Spinal cord (tissue), 10 donors: ENCODE data around the gene GRIK2. TPM values are rescaled to one million over a fixed set of nuclear protein-coding genes. Genes with fewer than 3 reads are reported as not detected.
A peak's percentile ranks its signal among the peaks of the same experiment; 100 is the strongest.

ENCODE experiments used
- DNase-seq, 6 donors: peaks; one replicate each; pipeline versions ENCODE4 v3.0.0 to v3.0.0-alpha.2; 2013 to 2015; ENCODE audit warnings: low spot score in 6 of 6, low read depth in 4 of 6
- H3K27ac ChIP-seq: one replicate; pipeline ENCODE4 v1.5.1; 2013; ENCODE audit warnings: low read depth, low read length, control low read depth
- H3K27me3 ChIP-seq: one replicate; pipeline ENCODE4 v1.6.1; 2013; ENCODE audit warnings: low read length; ENCODE audit not compliant: control insufficient read depth, insufficient read depth
- H3K36me3 ChIP-seq: one replicate; pipeline ENCODE4 v1.6.1; 2013; ENCODE audit warnings: low read length; ENCODE audit not compliant: control insufficient read depth, insufficient read depth
- H3K4me1 ChIP-seq: one replicate; pipeline ENCODE4 v1.6.1; 2013; ENCODE audit warnings: low read length; ENCODE audit not compliant: control insufficient read depth, insufficient read depth
- H3K4me3 ChIP-seq: one replicate; pipeline ENCODE4 v1.5.1; 2013; ENCODE audit warnings: low read depth, low read length, control low read depth
- H3K9me3 ChIP-seq: one replicate; pipeline ENCODE4 v1.6.1; 2013; ENCODE audit warnings: low read length; ENCODE audit not compliant: control insufficient read depth, insufficient read depth
- WGBS: methylation state at CpG from one replicate; pipeline ENCODE4 v1.1.5; 2013; ENCODE audit warnings: missing lambda C conversion rate; ENCODE audit not compliant: insufficient coverage; 5-methylcytosine and 5-hydroxymethylcytosine counted together
- polyA plus RNA-seq, 2 donors: library from polyadenylated mRNA; unstranded; fragments of 120-200 nt; gene quantifications; one replicate each; pipeline ENCODE4 v1.2.1, GENCODE V29; 2013; ENCODE audit not compliant: insufficient read length in 2 of 2
- total RNA-seq, 2 donors: library from RNA; depleted of rRNA in 1 of 2; stranded (reverse); fragments of 120-200 nt in 1 of 2; fragments of >200 nt in 1 of 2; gene quantifications; one replicate each; pipeline versions ENCODE4 v1.2.3 to v1.2.4, GENCODE V29; 2013 to 2014
- donor health status: healthy.

GRIK2 gene
- total and polyA plus RNA-seq, 4 donors, result 25.3 to 92.4 (median 54.7) TPM

DNA sequence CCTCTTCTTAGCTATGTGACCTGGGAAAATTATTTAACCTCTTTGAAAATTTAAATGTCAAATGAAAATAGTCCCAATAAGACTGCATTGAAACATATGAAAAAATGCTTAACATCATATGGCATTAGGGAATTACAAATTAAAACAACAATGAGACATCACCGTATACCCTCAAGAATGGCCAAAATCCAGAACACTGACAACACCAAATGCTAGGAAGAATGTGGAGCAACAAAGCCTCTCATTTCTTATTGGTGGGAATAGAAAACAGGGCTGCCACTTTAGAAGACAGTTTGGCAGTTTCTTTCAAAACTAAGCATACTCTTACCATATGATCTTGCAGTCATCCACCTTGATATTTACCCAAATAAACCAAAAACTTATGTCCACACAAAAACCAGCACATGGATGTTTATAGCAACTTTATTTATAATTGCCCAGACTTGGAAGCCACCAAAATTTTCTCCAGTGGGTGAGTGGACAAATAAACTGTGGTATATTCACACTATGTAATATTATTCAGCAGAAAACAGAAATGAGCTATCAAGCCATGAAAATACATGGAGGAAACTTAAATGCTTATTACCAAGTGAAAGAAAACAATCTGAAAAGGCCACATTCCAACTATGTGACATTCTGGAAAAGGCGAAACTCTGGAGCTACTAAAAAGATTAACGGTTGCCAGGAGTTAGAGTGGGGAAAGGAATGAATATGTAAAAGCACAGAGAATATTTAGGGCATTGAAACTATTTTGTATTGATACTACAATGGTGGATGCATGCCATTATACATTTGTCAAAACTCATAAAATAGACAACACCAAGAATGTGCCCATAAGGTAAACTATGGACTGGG, 459.9 kb downstream of the GRIK2 start:
- Histone ChIP-seq H3K36me3 (no peaks in the 10 kb centered on the region), H3K9me3 (no peaks in the 10 kb centered on the region), H3K27me3 (no peaks in the 10 kb centered on the region), H3K4me1 (no peaks in the 10 kb centered on the region), H3K4me3 (no peak overlapping the region), H3K27ac (no peak overlapping the region)
- DNase-seq, result peak in 1 of 6 donors; percentile 57
- no CpG with 5 or more reads among the region's 3 CpGs for WGBS

DNA sequence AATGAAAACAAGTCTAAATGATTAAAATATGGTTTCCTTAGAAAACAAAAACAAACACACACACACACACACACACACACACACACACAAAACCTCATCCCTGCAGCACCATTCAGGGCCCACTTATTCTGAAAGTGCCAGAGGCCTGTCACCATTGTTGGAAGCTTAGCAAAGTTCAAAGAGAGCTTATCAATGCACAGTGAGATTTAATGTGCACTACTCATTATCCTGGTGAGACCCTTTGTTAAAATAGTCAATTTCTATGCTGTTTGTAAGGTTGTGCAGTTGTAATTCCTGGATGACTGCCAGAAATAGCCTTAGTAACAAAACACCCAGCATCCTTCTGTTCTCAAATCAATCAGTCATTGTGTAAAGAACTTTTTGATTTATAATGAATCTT, 482.9 kb downstream of the GRIK2 start:
- Histone ChIP-seq H3K27ac (no peak overlapping the region), H3K9me3 (no peaks in the 10 kb centered on the region), H3K4me3 (no peak overlapping the region), H3K4me1 (no peaks in the 10 kb centered on the region), H3K36me3 (no peaks in the 10 kb centered on the region), H3K27me3 (no peaks in the 10 kb centered on the region)
- DNase-seq, result peak in 5 of 6 donors; percentile 5 to 82 (median 28)

DNA sequence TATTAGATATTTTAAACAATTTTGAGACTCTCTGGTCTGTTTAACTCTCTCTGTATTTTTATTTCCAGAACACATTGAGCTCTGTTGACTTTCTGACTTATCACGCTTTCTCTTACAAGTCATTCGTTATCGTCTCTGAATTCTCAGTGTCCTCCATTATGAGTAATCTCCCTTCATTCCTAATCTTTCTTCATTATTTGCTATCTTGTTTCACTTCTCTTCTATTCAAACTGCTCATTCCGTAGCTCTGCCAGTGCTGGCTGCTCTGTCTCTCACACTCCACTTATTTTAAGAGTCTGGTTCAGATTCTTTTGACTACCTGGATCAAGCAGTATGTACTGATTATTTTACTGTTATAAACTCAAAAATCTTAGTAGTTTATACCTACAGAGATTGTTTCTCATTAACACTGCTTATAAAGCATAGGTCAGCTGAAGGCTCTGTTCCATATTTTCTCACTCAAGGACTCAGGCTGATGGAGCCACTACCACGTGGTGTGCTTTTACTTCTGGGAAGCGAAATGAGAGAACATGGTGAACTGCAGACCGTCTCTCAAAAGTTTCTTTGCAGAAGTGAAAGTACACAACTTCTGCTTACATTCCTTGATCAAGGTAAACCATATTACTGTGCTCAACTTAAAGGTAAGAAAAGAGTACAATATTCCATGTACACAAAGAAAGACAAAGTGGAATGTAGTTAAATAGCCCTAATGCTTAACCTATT, 485.2 kb downstream of the GRIK2 start:
- H3K4me1 ChIP-seq, result no peaks in the 10 kb centered on the region
- H3K4me3 ChIP-seq, result no peak overlapping the region
- no peaks in the 10 kb centered on the region for H3K36me3 ChIP-seq
- no peaks in the 10 kb centered on the region for H3K27me3 ChIP-seq
- no peaks in the 10 kb centered on the region for H3K9me3 ChIP-seq
- H3K27ac ChIP-seq, result no peak overlapping the region
- no peak for DNase-seq
- 79% methylated on average over 4 of the region's 7 CpGs for WGBS

DNA sequence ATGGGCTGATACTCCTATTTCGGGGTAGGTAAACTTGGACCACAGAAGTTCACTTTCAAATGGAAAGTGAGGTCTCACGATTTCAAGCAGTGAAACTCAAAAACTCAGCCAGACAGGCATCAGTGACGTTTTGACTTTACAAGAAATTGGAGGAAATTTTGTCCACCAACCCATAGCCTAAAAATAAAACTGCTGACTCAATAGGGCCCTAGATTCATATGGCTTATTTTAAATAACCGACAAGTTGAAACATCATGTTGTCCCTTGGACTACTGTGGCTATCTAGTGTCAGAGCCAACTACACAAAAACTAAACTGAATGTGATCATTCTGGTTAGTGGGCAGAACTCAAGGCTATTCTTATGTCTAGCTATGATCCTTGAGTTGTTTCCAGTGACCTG, 486.3 kb downstream of the GRIK2 start:
- no peak for DNase-seq
- Histone ChIP-seq H3K4me3 (no peak overlapping the region), H3K4me1 (no peaks in the 10 kb centered on the region), H3K36me3 (no peaks in the 10 kb centered on the region), H3K27ac (no peak overlapping the region), H3K9me3 (no peaks in the 10 kb centered on the region), H3K27me3 (no peaks in the 10 kb centered on the region)
- 100% methylated on average over 2 of the region's 4 CpGs for WGBS

DNA sequence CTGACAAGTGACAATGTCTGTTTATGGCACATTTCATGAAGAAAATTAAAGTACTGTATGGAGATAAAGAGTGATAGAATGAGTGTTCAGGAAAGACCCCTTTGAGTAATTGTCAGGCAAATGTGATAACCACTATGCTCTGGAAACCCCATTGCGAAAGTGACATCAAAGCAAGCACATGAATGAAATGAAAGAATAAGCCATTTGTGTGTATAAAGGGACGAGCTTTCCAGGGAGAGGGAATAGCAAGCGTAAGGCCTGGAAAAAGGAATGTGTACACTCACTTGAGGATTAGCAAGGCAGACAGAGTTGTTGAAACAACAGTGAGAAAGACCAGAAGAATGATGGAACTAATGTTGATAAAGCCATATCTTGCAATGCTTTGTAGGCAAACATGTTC, 490.0 kb downstream of the GRIK2 start:
- no peaks in the 10 kb centered on the region for H3K36me3 ChIP-seq
- no peaks in the 10 kb centered on the region for H3K4me1 ChIP-seq
- no peaks in the 10 kb centered on the region for H3K9me3 ChIP-seq
- no peak overlapping the region for H3K27ac ChIP-seq
- H3K27me3 ChIP-seq, result no peaks in the 10 kb centered on the region
- no peak for DNase-seq
- WGBS, result 52% methylated on average over 3 of the region's 3 CpGs
- no peak overlapping the region for H3K4me3 ChIP-seq

DNA sequence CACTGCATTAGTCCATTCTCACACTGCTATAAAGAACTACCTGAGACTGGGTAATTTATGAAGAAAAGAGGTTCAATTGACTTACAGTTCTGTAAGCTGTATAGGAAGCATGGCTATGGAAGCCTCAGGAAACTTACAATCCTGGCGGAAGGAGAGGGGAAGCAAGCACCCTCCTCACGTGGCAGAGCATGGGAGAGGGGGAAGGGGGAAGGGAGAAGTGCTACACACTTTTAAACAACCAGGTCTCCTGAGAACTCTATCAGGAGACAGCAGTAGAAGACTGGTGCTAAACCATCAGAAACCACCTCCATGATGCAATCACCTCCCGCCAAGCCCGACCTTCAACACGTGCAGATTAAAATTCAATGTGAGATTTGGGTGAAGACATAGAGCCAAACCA, 494.0 kb downstream of the GRIK2 start:
- WGBS, result no CpG with 5 or more reads among the region's 5 CpGs
- Histone ChIP-seq H3K4me1 (no peaks in the 10 kb centered on the region), H3K36me3 (no peaks in the 10 kb centered on the region), H3K9me3 (no peaks in the 10 kb centered on the region), H3K27me3 (no peaks in the 10 kb centered on the region), H3K27ac (no peak overlapping the region), H3K4me3 (no peak overlapping the region)
- no peak for DNase-seq

DNA sequence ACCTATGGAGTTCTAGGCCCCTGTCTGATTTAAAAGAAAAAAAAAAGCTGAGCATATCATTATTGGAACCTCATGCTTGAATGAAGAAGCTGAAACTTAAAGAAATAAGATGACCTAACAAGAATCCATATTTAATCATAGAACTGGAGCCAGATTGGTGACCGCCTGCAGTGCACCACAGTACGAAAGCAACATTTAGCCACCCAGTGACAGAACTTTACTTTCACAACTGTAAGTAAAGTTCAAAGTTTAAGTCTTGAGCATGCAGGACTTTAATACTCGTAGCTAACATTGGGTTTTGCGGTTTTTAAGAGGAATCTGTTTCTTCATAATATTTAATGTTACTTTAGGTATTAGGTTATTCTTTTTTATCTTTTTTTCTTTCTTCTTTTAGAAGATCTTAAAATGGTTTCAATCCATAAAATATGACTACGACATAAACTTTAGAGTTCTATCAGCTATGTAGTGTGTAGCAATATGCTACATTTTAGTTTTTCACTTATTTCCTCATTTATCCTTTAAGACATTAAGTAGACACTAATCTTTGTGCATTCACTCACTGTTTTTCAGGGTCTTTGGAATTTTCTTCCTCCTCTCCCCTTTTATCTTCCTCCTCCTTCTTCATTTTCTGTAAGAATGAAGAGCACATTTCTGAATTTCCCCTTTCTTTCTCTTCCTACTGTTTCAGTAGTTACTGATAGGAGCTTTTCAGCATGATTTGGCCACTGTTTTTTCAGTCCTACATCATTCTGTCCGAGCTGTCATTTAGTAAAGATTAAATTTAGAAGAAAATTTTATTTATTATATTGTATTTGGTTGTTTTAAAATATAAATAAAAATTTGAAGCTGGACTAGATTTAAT, 514.1 kb downstream of the GRIK2 start:
- no CpG with 5 or more reads among the region's 6 CpGs for WGBS
- Histone ChIP-seq H3K9me3 (no peaks in the 10 kb centered on the region), H3K4me3 (no peak overlapping the region), H3K27ac (no peak overlapping the region), H3K27me3 (no peaks in the 10 kb centered on the region), H3K36me3 (no peaks in the 10 kb centered on the region), H3K4me1 (no peaks in the 10 kb centered on the region)
- DNase-seq, result no peak

DNA sequence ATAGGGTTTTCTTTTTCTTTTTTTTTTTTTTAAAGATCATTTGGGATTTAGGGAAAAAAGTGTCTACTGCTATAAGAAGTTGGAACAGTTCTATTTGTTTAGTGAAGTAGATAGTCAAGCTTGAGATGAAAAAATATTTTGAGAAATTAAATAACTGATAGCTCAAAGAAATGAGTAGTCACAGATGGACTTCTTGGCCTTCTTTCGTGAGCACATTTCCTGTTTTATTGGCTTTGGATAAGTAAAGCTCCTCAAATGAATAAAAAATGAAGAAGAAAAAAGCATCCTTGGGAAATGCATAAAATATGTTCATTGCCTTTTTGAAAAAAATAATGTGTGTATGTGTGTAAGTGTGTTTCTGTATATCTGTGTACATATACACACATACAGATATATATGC, 515.9 kb downstream of the GRIK2 start:
- H3K4me3 ChIP-seq, result no peak overlapping the region
- 80% methylated on average over 1 of the region's 1 CpG for WGBS
- DNase-seq, result peak in 1 of 6 donors; percentile 77
- H3K36me3 ChIP-seq, result no peaks in the 10 kb centered on the region
- no peaks in the 10 kb centered on the region for H3K27me3 ChIP-seq
- H3K27ac ChIP-seq, result no peak overlapping the region
- H3K4me1 ChIP-seq, result no peaks in the 10 kb centered on the region
- H3K9me3 ChIP-seq, result no peaks in the 10 kb centered on the region

DNA sequence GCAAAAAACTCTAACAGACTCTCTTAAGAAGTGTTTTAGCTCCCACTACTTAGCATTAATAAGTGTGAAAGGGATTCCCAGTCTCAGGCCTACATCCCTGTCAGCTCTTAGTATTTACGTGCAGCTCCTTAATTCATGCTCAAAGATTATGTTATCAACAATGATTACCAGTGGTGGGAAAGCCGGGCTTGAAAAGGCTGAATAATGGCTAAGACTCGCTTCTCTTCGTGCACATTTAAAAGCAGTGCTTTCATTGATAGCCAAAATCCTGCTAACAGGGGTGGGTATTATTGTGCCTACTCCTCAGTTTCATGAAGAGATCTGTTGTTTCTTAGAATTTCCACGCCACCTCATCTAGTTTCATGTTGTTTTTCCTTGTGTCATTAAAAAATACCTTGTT, 518.8 kb downstream of the GRIK2 start:
- DNase-seq, result peak in 4 of 6 donors; percentile 9 to 60 (median 28)
- no peaks in the 10 kb centered on the region for H3K36me3 ChIP-seq
- H3K9me3 ChIP-seq, result no peaks in the 10 kb centered on the region
- H3K27ac ChIP-seq, result no peak overlapping the region
- no peaks in the 10 kb centered on the region for H3K4me1 ChIP-seq
- no peak overlapping the region for H3K4me3 ChIP-seq
- WGBS, result 51% methylated on average over 2 of the region's 5 CpGs
- H3K27me3 ChIP-seq, result no peaks in the 10 kb centered on the region
